Caco-2 (cell line): Measurements from ENCODE around the gene CAMK2D. TPM values are rescaled to one million over a fixed set of nuclear protein-coding genes. Genes with fewer than 3 reads are reported as not detected.

Experiments
- BruUV-seq: library from RNA; stranded (reverse); fragments of 400-500 nt; replicated peaks from 2 replicates; lab custom pipeline; 2021; lab: Mats Ljungman, UMichigan
- CTCF ChIA-PET: fragments of 300-600 bp; sonication (Branson Sonifier 250); formaldehyde crosslinking; loops from one replicate; lab custom pipeline; 2022; ENCODE audit warnings: antibody characterized with exemption; lab: Charles Lee
- POLR2A ChIA-PET: fragments of 300-600 bp; sonication (Branson Sonifier 250); formaldehyde crosslinking; loops from one replicate; lab custom pipeline; 2022; ENCODE audit warnings: antibody characterized with exemption; lab: Charles Lee
- DNase-seq, 2 experiments: peaks; one replicate each; pipeline versions ENCODE4 v3.0.0 to v3.0.0-alpha.2; 2020 to 2022
- H3K27me3 ChIP-seq: replicated peaks from 2 replicates; pipeline ENCODE4 v1.6.0; 2011; ENCODE audit warnings: low read length; ENCODE audit not compliant: control insufficient read depth, insufficient read depth
- H3K36me3 ChIP-seq: 2 replicates; pipeline ENCODE4 v1.5.1; 2011; ENCODE audit warnings: low read length; ENCODE audit not compliant: control insufficient read depth, insufficient read depth
- H3K4me1 ChIP-seq: fragments of 250-450 bp; sonication (Bioruptor Pico); 2 replicates; pipeline ENCODE4 v1.5.1; 2020; ENCODE audit warnings: mild to moderate bottlenecking
- H3K4me3 ChIP-seq: 2 replicates; pipeline ENCODE4 v1.5.1; 2011; ENCODE audit warnings: low read depth, mild to moderate bottlenecking, control low read depth, low read length
- H3K9me3 ChIP-seq: fragments of 250-450 bp; sonication (Bioruptor Pico); 2 replicates; pipeline ENCODE4 v1.5.1; 2020; ENCODE audit warnings: mild to moderate bottlenecking, moderate library complexity
- H3K27ac Mint-ChIP-seq: one replicate; pipeline ENCODE4 v1.8.0; 2022; ENCODE audit warnings: mixed read lengths; ENCODE audit not compliant: unreplicated experiment
- H3K27me3 Mint-ChIP-seq: one replicate; pipeline ENCODE4 v1.8.0; 2022; ENCODE audit warnings: mixed read lengths; ENCODE audit not compliant: insufficient read depth, unreplicated experiment
- H3K36me3 Mint-ChIP-seq: one replicate; pipeline ENCODE4 v1.8.0; 2022; ENCODE audit warnings: mild to moderate bottlenecking, mixed read lengths; ENCODE audit not compliant: insufficient read depth, unreplicated experiment
- H3K4me1 Mint-ChIP-seq: one replicate; pipeline ENCODE4 v1.8.0; 2022; ENCODE audit warnings: low read depth, mixed read lengths; ENCODE audit not compliant: unreplicated experiment
- H3K4me3 Mint-ChIP-seq: one replicate; pipeline ENCODE4 v1.8.0; 2022; ENCODE audit warnings: mild to moderate bottlenecking, moderate library complexity, mixed read lengths; ENCODE audit not compliant: unreplicated experiment
- H3K9me3 Mint-ChIP-seq: one replicate; pipeline ENCODE4 v1.8.0; 2022; ENCODE audit warnings: mixed read lengths; ENCODE audit not compliant: unreplicated experiment
- intact Hi-C: fragments of 100-400 bp; cut with micrococcal nuclease; formaldehyde crosslinking; loops from one replicate; pipeline ENCODE4 v1.10.0; 2022; ENCODE audit not compliant: unreplicated experiment
- total RNA-seq: library from RNA; stranded (reverse); gene quantifications from 2 replicates; pipeline ENCODE4 v1.2.3, GENCODE V29; 2022
- TF ChIP-seq, protein P1 (sequence below), 2 experiments: fragments of 200-600 bp in 1 of 2; IDR thresholded peaks; 1 replicate in 1 of 2; 2 replicates in 1 of 2; pipeline versions ENCODE4 v1.5.1 to v1.8.0; 2011 to 2022; ENCODE audit warnings: antibody characterized with exemption in 1 of 2, control low read depth in 1 of 2, inconsistent platforms in 1 of 2, low read depth in 1 of 2, low read length in 1 of 2, mild to moderate bottlenecking in 1 of 2, moderate library complexity in 1 of 2; ENCODE audit not compliant: insufficient read depth in 1 of 2, severe bottlenecking in 1 of 2, unreplicated experiment in 1 of 2

Gene CAMK2D
- total RNA-seq, 1 experiment from 2014 or later, result 65.6 TPM

DNA sequence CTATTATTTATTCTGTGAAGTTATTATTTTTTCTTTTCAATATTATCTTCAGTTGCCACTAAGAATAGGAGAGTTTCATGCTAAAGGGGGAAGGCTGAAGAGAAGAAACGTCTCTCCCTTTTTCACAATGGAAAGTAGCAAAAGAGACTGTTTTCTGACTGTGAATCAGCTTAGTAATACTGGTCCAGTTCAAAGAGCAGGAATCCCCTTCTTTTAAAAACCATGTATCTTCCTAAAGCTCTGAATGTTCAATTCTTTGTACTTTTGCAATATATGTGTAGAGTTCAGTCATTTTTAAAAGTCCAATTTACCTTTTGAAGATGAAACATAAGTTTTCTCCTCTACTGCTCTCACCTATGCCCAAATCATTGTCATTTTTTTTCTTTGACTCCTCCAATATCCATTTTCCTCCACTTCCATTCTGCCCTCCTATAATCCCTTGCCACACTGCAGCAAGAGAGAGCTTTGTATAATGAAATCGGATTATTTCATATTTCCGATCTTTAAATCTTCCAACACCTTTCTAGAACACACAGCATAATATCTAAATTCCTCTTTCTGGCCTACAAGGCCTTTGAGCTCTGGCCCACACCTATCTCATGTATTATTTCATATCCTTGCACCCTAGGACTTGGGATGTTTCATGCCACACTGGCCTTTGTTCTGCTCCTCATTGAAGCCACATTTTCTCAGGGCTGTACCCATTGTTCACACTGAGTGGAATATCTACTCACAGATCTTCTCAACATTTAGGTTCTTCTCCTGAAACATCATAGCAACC, 195.3 kb downstream of the CAMK2D start:
- H3K4me3 Mint-ChIP-seq, result no peak overlapping the region
- no TSS peak for BruUV-seq
- no peak overlapping the region for H3K27ac Mint-ChIP-seq
- no peak for DNase-seq
- intact Hi-C loops, result no loop called here
- TF ChIP-seq, protein P1, sequence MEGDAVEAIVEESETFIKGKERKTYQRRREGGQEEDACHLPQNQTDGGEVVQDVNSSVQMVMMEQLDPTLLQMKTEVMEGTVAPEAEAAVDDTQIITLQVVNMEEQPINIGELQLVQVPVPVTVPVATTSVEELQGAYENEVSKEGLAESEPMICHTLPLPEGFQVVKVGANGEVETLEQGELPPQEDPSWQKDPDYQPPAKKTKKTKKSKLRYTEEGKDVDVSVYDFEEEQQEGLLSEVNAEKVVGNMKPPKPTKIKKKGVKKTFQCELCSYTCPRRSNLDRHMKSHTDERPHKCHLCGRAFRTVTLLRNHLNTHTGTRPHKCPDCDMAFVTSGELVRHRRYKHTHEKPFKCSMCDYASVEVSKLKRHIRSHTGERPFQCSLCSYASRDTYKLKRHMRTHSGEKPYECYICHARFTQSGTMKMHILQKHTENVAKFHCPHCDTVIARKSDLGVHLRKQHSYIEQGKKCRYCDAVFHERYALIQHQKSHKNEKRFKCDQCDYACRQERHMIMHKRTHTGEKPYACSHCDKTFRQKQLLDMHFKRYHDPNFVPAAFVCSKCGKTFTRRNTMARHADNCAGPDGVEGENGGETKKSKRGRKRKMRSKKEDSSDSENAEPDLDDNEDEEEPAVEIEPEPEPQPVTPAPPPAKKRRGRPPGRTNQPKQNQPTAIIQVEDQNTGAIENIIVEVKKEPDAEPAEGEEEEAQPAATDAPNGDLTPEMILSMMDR (IDR thresholded peaks at IDR 0.05; ENCODE audit: insufficient read depth in 1 of 2, low read depth in 1 of 2, low read length in 1 of 2, severe bottlenecking in 1 of 2, unreplicated experiment in 1 of 2), result no peak
- Histone ChIP-seq H3K27me3 (no peaks in the 10 kb centered on the region), H3K4me3 (no peak overlapping the region), H3K9me3 (no peaks in the 10 kb centered on the region), H3K4me1 (no peaks in the 10 kb centered on the region), H3K36me3 (no peaks in the 10 kb centered on the region)
- POLR2A ChIA-PET, result no interaction called here
- CTCF ChIA-PET, result no interaction called here
- H3K36me3 Mint-ChIP-seq, result no peaks in the 10 kb centered on the region
- no peaks in the 10 kb centered on the region for H3K9me3 Mint-ChIP-seq
- no peaks in the 10 kb centered on the region for H3K27me3 Mint-ChIP-seq
- no peaks in the 10 kb centered on the region for H3K4me1 Mint-ChIP-seq

DNA sequence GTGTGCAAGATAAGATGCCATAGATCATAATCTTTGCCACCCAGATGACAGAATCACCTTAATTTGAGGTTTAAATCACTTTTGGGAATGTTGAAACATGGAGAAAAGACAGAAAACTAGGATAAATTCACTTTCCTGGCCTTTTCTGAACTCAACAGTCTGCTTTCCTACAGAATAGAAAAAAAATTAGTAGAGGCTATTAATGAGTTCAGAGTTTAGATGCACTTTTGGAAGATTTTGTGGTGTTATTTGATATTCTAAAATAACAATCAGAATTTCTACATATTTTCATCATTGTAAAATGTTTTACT, 195.9 kb downstream of the CAMK2D start:
- no peak overlapping the region for H3K4me3 Mint-ChIP-seq
- no peaks in the 10 kb centered on the region for H3K36me3 Mint-ChIP-seq
- CTCF ChIA-PET, result no interaction called here
- Histone ChIP-seq H3K9me3 (no peaks in the 10 kb centered on the region), H3K36me3 (no peaks in the 10 kb centered on the region), H3K27me3 (no peaks in the 10 kb centered on the region), H3K4me3 (no peak overlapping the region), H3K4me1 (no peaks in the 10 kb centered on the region)
- no peaks in the 10 kb centered on the region for H3K9me3 Mint-ChIP-seq
- POLR2A ChIA-PET, result no interaction called here
- no peaks in the 10 kb centered on the region for H3K27me3 Mint-ChIP-seq
- no peaks in the 10 kb centered on the region for H3K4me1 Mint-ChIP-seq
- TF ChIP-seq, protein P1 (IDR thresholded peaks at IDR 0.05; ENCODE audit: insufficient read depth in 1 of 2, low read depth in 1 of 2, low read length in 1 of 2, severe bottlenecking in 1 of 2, unreplicated experiment in 1 of 2), result no peak
- BruUV-seq, result no TSS peak
- intact Hi-C loops, result no loop called here
- H3K27ac Mint-ChIP-seq, result no peak overlapping the region
- DNase-seq, result no peak

DNA sequence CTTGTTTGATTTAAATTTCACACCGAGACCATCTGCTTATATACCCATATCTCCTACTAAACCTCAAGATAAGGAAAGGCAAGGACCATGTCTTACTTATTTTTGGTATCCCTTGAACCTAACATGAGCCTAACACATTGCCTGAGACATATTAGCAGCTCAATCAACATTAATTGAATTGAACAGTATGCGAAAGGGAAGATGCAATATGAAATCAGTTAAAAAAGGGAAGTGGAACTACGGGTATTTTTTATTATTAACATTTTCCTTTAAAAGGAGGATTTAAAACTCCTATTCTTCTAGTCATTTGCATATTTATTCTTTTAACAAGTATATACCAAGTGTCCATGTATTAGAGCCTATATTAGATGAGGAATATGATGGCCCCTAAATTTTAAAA, 197.0 kb downstream of the CAMK2D start:
- no peaks in the 10 kb centered on the region for H3K4me1 ChIP-seq
- TF ChIP-seq, protein P1 (IDR thresholded peaks at IDR 0.05; ENCODE audit: insufficient read depth in 1 of 2, low read depth in 1 of 2, low read length in 1 of 2, severe bottlenecking in 1 of 2, unreplicated experiment in 1 of 2), result no peak
- no peak for DNase-seq
- H3K27me3 ChIP-seq, result no peaks in the 10 kb centered on the region
- Mint-ChIP-seq H3K36me3 (no peaks in the 10 kb centered on the region), H3K4me1 (no peaks in the 10 kb centered on the region), H3K4me3 (no peak overlapping the region), H3K9me3 (no peaks in the 10 kb centered on the region), H3K27ac (no peak overlapping the region), H3K27me3 (no peaks in the 10 kb centered on the region)
- BruUV-seq, result no TSS peak
- intact Hi-C loops, result no loop called here
- no peaks in the 10 kb centered on the region for H3K9me3 ChIP-seq
- CTCF ChIA-PET, result no interaction called here
- no peak overlapping the region for H3K4me3 ChIP-seq
- POLR2A ChIA-PET, result no interaction called here
- H3K36me3 ChIP-seq, result no peaks in the 10 kb centered on the region
